Mesenchymal stem cell (in vitro differentiated cells and primary cell): ENCODE results near the gene DOK7.

ENCODE experiments used
- DNase-seq: peaks from one replicate; pipeline ENCODE4 v3.0.0-alpha.2; 2013
- H2AFZ ChIP-seq: one replicate; pipeline ENCODE4 v1.6.1; 2013; ENCODE audit warnings: low read depth, mild to moderate bottlenecking, control low read depth, inconsistent platforms, low read length, moderate library complexity
- H2AK5ac ChIP-seq: 2 replicates; pipeline ENCODE4 v1.6.1; 2013; ENCODE audit warnings: low read length, moderate library complexity, mild to moderate bottlenecking, inconsistent platforms; ENCODE audit not compliant: severe bottlenecking
- H2BK120ac ChIP-seq: one replicate; pipeline ENCODE4 v1.6.1; 2013; ENCODE audit warnings: low read depth, mild to moderate bottlenecking, inconsistent platforms, low read length, moderate library complexity
- H2BK12ac ChIP-seq, 2 experiments: one replicate each; pipeline ENCODE4 v1.6.1; 2013; ENCODE audit warnings: inconsistent platforms in 2 of 2, low read length in 2 of 2, mild to moderate bottlenecking in 2 of 2, moderate library complexity in 2 of 2, control low read depth in 1 of 2
- H2BK15ac ChIP-seq: one replicate; pipeline ENCODE4 v1.6.1; 2013; ENCODE audit warnings: mild to moderate bottlenecking, low read depth, inconsistent platforms; ENCODE audit not compliant: poor library complexity, severe bottlenecking
- H2BK5ac ChIP-seq: 2 replicates; pipeline ENCODE4 v1.6.1; 2013; ENCODE audit warnings: low read depth, mild to moderate bottlenecking, low read length, control low read depth, inconsistent platforms; ENCODE audit not compliant: poor library complexity, severe bottlenecking
- H3K14ac ChIP-seq, 2 experiments: one replicate each; pipeline ENCODE4 v1.6.1; 2013; ENCODE audit warnings: inconsistent platforms in 2 of 2, low read length in 2 of 2, control low read depth in 1 of 2, mild to moderate bottlenecking in 1 of 2, moderate library complexity in 1 of 2
- H3K18ac ChIP-seq, 2 experiments: one replicate each; pipeline ENCODE4 v1.6.1; 2013; ENCODE audit warnings: inconsistent platforms in 2 of 2, low read length in 2 of 2, control low read depth in 1 of 2, low read depth in 1 of 2, mild to moderate bottlenecking in 1 of 2
- H3K23ac ChIP-seq, 2 experiments: one replicate each; pipeline ENCODE4 v1.6.1; 2013; ENCODE audit warnings: inconsistent platforms in 2 of 2, low read length in 2 of 2, mild to moderate bottlenecking in 2 of 2, moderate library complexity in 2 of 2, control low read depth in 1 of 2
- H3K27ac ChIP-seq: 2 replicates; pipeline ENCODE4 v1.5.1; 2013; ENCODE audit warnings: mild to moderate bottlenecking, moderate library complexity, low read length, control low read depth, inconsistent platforms; ENCODE audit not compliant: poor library complexity, severe bottlenecking
- H3K27me3 ChIP-seq, 2 experiments: 2 replicates each; pipeline versions ENCODE4 v1.6.1 to v1.7.0; 2013; ENCODE audit warnings: low read length in 2 of 2, mild to moderate bottlenecking in 2 of 2, moderate library complexity in 2 of 2, control low read depth in 1 of 2, inconsistent platforms in 1 of 2; ENCODE audit not compliant: control insufficient read depth in 1 of 2, insufficient read depth in 1 of 2
- H3K36me3 ChIP-seq, 2 experiments: 2 replicates each; pipeline versions ENCODE4 v1.6.1 to v1.7.0; 2013; ENCODE audit warnings: low read length in 2 of 2, control low read depth in 1 of 2, inconsistent platforms in 1 of 2, low read depth in 1 of 2, mild to moderate bottlenecking in 1 of 2; ENCODE audit not compliant: insufficient read depth in 2 of 2, control insufficient read depth in 1 of 2
- H3K4ac ChIP-seq, 2 experiments: one replicate each; pipeline ENCODE4 v1.6.1; 2013; ENCODE audit warnings: inconsistent platforms in 2 of 2, low read length in 2 of 2, mild to moderate bottlenecking in 2 of 2, moderate library complexity in 2 of 2, control low read depth in 1 of 2, low read depth in 1 of 2
- H3K4me1 ChIP-seq: 2 replicates; pipeline ENCODE4 v1.6.1; 2013; ENCODE audit warnings: low read depth, low read length, control low read depth; ENCODE audit not compliant: control insufficient read depth, insufficient read depth
- H3K4me2 ChIP-seq: 2 replicates; pipeline ENCODE4 v1.6.1; 2013; ENCODE audit warnings: low read length, mild to moderate bottlenecking, inconsistent platforms; ENCODE audit not compliant: poor library complexity, severe bottlenecking
- H3K4me3 ChIP-seq, 2 experiments: 2 replicates each; pipeline versions ENCODE4 v1.5.1 to v1.7.0; 2013; ENCODE audit warnings: low read length in 2 of 2, mild to moderate bottlenecking in 2 of 2, control low read depth in 1 of 2, low read depth in 1 of 2; ENCODE audit not compliant: insufficient read depth in 1 of 2
- H3K79me1 ChIP-seq: replicated peaks from 2 replicates; pipeline ENCODE4 v1.6.1; 2013; ENCODE audit warnings: mild to moderate bottlenecking, control low read depth, low read length, inconsistent platforms; ENCODE audit not compliant: poor library complexity, severe bottlenecking
- H3K9ac ChIP-seq: 2 replicates; pipeline ENCODE4 v1.7.0; 2013; ENCODE audit warnings: mild to moderate bottlenecking, low read length, moderate library complexity
- H3K9me3 ChIP-seq: 2 replicates; pipeline ENCODE4 v1.7.0; 2013; ENCODE audit warnings: mild to moderate bottlenecking, low read length; ENCODE audit not compliant: control insufficient read depth
- H4K8ac ChIP-seq: one replicate; pipeline ENCODE4 v1.6.1; 2013; ENCODE audit warnings: inconsistent platforms, mild to moderate bottlenecking, low read length, moderate library complexity
- H4K91ac ChIP-seq: one replicate; pipeline ENCODE4 v1.6.1; 2013; ENCODE audit warnings: mild to moderate bottlenecking, low read length, inconsistent platforms
- WGBS: methylation state at CpG from one replicate; pipeline ENCODE4 v1.1.7; 2013; ENCODE audit warnings: mixed read lengths; 5-methylcytosine and 5-hydroxymethylcytosine counted together

DOK7 gene

GRCh38 chr4:3473996-3474765 lies 11.1 kb downstream of the DOK7 start:
- Histone ChIP-seq H3K79me1 (no peaks in the 10 kb centered on the region), H3K36me3 (no peaks in the 10 kb centered on the region), H3K4ac (no peak overlapping the region), H2AFZ (no peak overlapping the region), H3K4me2 (no peak overlapping the region), H3K27me3 (peaks cover 17 to 66% of the 10 kb centered on the region in 2 experiments), H3K14ac (no peak overlapping the region), H4K91ac (no peak overlapping the region), H3K9me3 (no peaks in the 10 kb centered on the region), H4K8ac (no peak overlapping the region), H2BK12ac (no peak overlapping the region), H3K9ac (no peak overlapping the region), H3K4me1 (peaks cover 20% of the 10 kb centered on the region), H3K18ac (no peak overlapping the region), H3K27ac (no peak overlapping the region), H2BK15ac (no peak overlapping the region), H2AK5ac (no peak overlapping the region), H3K23ac (no peak overlapping the region), H3K4me3 (no peak overlapping the region), H2BK120ac (no peak overlapping the region), H2BK5ac (no peak overlapping the region)
- no peak for DNase-seq
- 87% methylated on average over 10 of the region's 13 CpGs for WGBS

DNA sequence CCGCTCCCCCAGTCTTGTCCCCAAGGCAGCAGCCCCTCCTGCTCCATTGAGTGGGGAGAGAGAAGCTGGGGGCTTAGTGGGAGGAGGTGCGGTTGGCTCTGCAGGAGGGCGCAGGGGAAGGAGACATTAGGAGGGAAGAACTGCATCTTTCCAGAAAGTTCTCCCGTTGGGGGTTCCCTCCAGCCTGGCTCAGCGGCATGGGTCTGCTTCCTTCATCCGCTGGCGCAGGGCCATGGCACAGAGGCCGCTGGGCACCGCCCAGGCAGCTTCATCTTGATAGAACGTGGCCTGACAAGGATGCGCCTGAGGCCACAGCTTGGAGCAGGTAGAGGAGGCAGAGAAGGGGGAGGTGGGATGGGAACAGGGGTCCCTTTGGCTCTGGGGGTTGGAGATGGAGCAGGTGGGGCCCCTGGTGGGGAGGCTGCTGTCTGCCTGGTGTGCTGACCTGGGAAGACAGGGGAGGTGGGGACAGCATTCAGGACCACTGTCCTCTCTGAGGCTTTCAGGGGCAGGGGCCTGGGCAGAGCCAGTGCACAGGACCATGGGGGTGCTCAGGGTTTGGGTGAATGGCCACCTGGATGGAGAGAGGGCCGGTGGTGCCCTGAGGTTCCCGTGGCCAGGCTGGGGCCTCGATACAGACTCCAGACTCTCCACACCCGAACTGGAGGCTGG lies 12.1 kb downstream of the DOK7 start:
- H3K9me3 ChIP-seq = no peaks in the 10 kb centered on the region
- no peak overlapping the region for H4K8ac ChIP-seq
- peaks cover 17 to 64% of the 10 kb centered on the region in 2 experiments for H3K27me3 ChIP-seq
- H3K4ac ChIP-seq = peak overlapping the region in 1 of 2 experiments; percentile 39
- no peak overlapping the region for H3K27ac ChIP-seq
- no peaks in the 10 kb centered on the region for H3K79me1 ChIP-seq
- H3K36me3 ChIP-seq = no peaks in the 10 kb centered on the region
- H3K23ac ChIP-seq = no peak overlapping the region
- no peak overlapping the region for H3K4me3 ChIP-seq
- H2BK12ac ChIP-seq = no peak overlapping the region
- no peak overlapping the region for H3K9ac ChIP-seq
- no peak overlapping the region for H3K14ac ChIP-seq
- no peak overlapping the region for H4K91ac ChIP-seq
- no peak for DNase-seq
- no peak overlapping the region for H3K4me2 ChIP-seq
- H2BK5ac ChIP-seq = no peak overlapping the region
- H3K18ac ChIP-seq = no peak overlapping the region
- H2AFZ ChIP-seq = no peak overlapping the region
- no peak overlapping the region for H2BK120ac ChIP-seq
- 90% methylated on average over 15 of the region's 15 CpGs for WGBS
- no peak overlapping the region for H2BK15ac ChIP-seq
- H2AK5ac ChIP-seq = no peak overlapping the region
- H3K4me1 ChIP-seq = peaks cover 23% of the 10 kb centered on the region

- H3K4ac ChIP-seq = peak overlapping the region in 1 of 2 experiments; percentile 39
Measured at GRCh38 chr4:3475713-3476260, 12.7 kb downstream of the DOK7 start.

GRCh38 chr4:3476341-3476747 lies 13.2 kb downstream of the DOK7 start:
- no peak overlapping the region for H3K14ac ChIP-seq
- H3K9ac ChIP-seq = no peak overlapping the region
- H2AK5ac ChIP-seq = no peak overlapping the region
- no peak overlapping the region for H3K4me2 ChIP-seq
- peaks cover 14 to 58% of the 10 kb centered on the region in 2 experiments for H3K27me3 ChIP-seq
- H3K79me1 ChIP-seq = no peaks in the 10 kb centered on the region
- no peak overlapping the region for H2BK12ac ChIP-seq
- no peak overlapping the region for H4K91ac ChIP-seq
- no peaks in the 10 kb centered on the region for H3K9me3 ChIP-seq
- H3K23ac ChIP-seq = no peak overlapping the region
- 92% methylated on average over 22 of the region's 22 CpGs for WGBS
- no peak for DNase-seq
- H3K36me3 ChIP-seq = no peaks in the 10 kb centered on the region
- H2BK15ac ChIP-seq = no peak overlapping the region
- H3K18ac ChIP-seq = no peak overlapping the region
- H3K4me3 ChIP-seq = no peak overlapping the region
- no peak overlapping the region for H2AFZ ChIP-seq
- H2BK120ac ChIP-seq = no peak overlapping the region
- H3K4ac ChIP-seq = no peak overlapping the region
- no peak overlapping the region for H3K27ac ChIP-seq
- no peak overlapping the region for H4K8ac ChIP-seq
- H2BK5ac ChIP-seq = no peak overlapping the region
- peaks cover 29% of the 10 kb centered on the region for H3K4me1 ChIP-seq

More at GRCh38 chr4:3475713-3476260, 12.7 kb downstream of the DOK7 start:
- no peaks in the 10 kb centered on the region for H3K36me3 ChIP-seq
- no peak overlapping the region for H2BK120ac ChIP-seq
- H2AFZ ChIP-seq = no peak overlapping the region
- no peak overlapping the region for H2BK12ac ChIP-seq
- no peak overlapping the region for H4K8ac ChIP-seq
- H3K18ac ChIP-seq = no peak overlapping the region
- no peak overlapping the region for H3K4me2 ChIP-seq
- H3K79me1 ChIP-seq = no peaks in the 10 kb centered on the region
- no peak overlapping the region for H3K9ac ChIP-seq
- 75% methylated on average over 21 of the region's 22 CpGs for WGBS
- H2BK5ac ChIP-seq = no peak overlapping the region
- no peaks in the 10 kb centered on the region for H3K9me3 ChIP-seq
- H3K27me3 ChIP-seq = peaks cover 17 to 58% of the 10 kb centered on the region in 2 experiments
- peaks cover 25% of the 10 kb centered on the region for H3K4me1 ChIP-seq
- H2BK15ac ChIP-seq = no peak overlapping the region
- H3K14ac ChIP-seq = no peak overlapping the region
- no peak for DNase-seq
- H4K91ac ChIP-seq = no peak overlapping the region
- no peak overlapping the region for H3K27ac ChIP-seq
- H3K4me3 ChIP-seq = no peak overlapping the region
- no peak overlapping the region for H2AK5ac ChIP-seq
- H3K23ac ChIP-seq = no peak overlapping the region
